HepG2 (cell line): ENCODE data around the gene RPL18. TPM values are rescaled to one million over a fixed set of nuclear protein-coding genes. Genes with fewer than 3 reads are reported as not detected.
A peak's percentile ranks its signal among the peaks of the same experiment; 100 is the strongest.

Source experiments
- ATAC-seq: fragments of 200-7000 bp; cut with Tn5 transposase; 3 replicates; pipeline ENCODE4 v1.9.1; 2020; ENCODE audit warnings: mild to moderate bottlenecking, moderate library complexity
- BruUV-seq: library from RNA; stranded (reverse); fragments of 400-500 nt; replicated peaks from 2 replicates; lab custom pipeline; 2021; lab: Mats Ljungman, UMichigan
- CTCF ChIA-PET: fragments of 300-600 bp; formaldehyde crosslinking; extraction: SDS; loops from one replicate; lab custom pipeline; 2021; ENCODE audit warnings: low total read pairs, inconsistent platforms, low intra/inter-chr PET ratio; lab: Yijun Ruan, JAX
- POLR2A ChIA-PET: fragments of 350-600 bp; sonication (Branson Sonifier 250); formaldehyde crosslinking; loops from one replicate; lab custom pipeline; 2020; ENCODE audit warnings: antibody characterized with exemption, inconsistent platforms; lab: Yijun Ruan, JAX
- DNase-seq: peaks from one replicate; pipeline ENCODE4 v3.0.0-alpha.2; 2015; ENCODE audit warnings: low spot score
- FAIRE-seq: peaks from 3 replicates; lab custom pipeline; 2011; peaks lifted over from hg19 to GRCh38; lab: Jason Lieb, UNC
- H2AFZ ChIP-seq: one replicate; pipeline ENCODE4 v1.6.1; 2011; ENCODE audit warnings: low read length, inconsistent platforms
- H3K27ac ChIP-seq: fragments of 300-600 bp; 3 replicates; pipeline ENCODE4 v1.8.0; 2011; ENCODE audit warnings: mixed run types, mild to moderate bottlenecking, mixed read lengths, low read length, inconsistent platforms; ENCODE audit not compliant: insufficient read depth; ENCODE audit errors: extremely low read length
- H3K27me3 ChIP-seq, 2 experiments: fragments of 200-600 bp in 1 of 2; 2 replicates in 1 of 2; 3 replicates in 1 of 2; pipeline versions ENCODE4 v1.6.0 to v1.8.0; 2011; ENCODE audit warnings: low read length in 2 of 2, mild to moderate bottlenecking in 2 of 2, moderate library complexity in 2 of 2, inconsistent platforms in 1 of 2; ENCODE audit not compliant: insufficient read depth in 2 of 2, control insufficient read depth in 1 of 2
- H3K36me3 ChIP-seq, 2 experiments: fragments of 200-600 bp in 1 of 2; replicated peaks in 1 of 2; 2 replicates in 1 of 2; 3 replicates in 1 of 2; pipeline versions ENCODE4 v1.5.1 to v1.8.0; 2011; ENCODE audit warnings: low read length in 2 of 2, inconsistent platforms in 1 of 2; ENCODE audit not compliant: insufficient read depth in 2 of 2, control insufficient read depth in 1 of 2
- H3K4me1 ChIP-seq: 2 replicates; pipeline ENCODE4 v1.5.1; 2012; ENCODE audit warnings: low read length, inconsistent platforms; ENCODE audit not compliant: insufficient read depth
- H3K4me2 ChIP-seq: 2 replicates; pipeline ENCODE4 v1.6.0; 2011; ENCODE audit warnings: low read depth, low read length, inconsistent platforms
- H3K4me3 ChIP-seq, 3 experiments: fragments of 200-600 bp in 1 of 3; sonication (generic), shearing (Covaris generic) in 1 of 3; replicated peaks in 1 of 3; 2 replicates each; pipeline ENCODE4 v1.5.1; 2011 to 2016; ENCODE audit warnings: low read length in 3 of 3, inconsistent platforms in 2 of 3, low read depth in 2 of 3, mild to moderate bottlenecking in 2 of 3, control low read depth in 1 of 3, mixed read lengths in 1 of 3; ENCODE audit not compliant: insufficient read depth in 1 of 3
- H3K79me2 ChIP-seq: one replicate; pipeline ENCODE4 v1.6.1; 2011; ENCODE audit warnings: low read length, inconsistent platforms; ENCODE audit not compliant: insufficient read depth
- H3K9ac ChIP-seq: 2 replicates; pipeline ENCODE4 v1.6.0; 2011; ENCODE audit warnings: mild to moderate bottlenecking, low read depth, low read length, inconsistent platforms; ENCODE audit not compliant: insufficient read depth
- H3K9me3 ChIP-seq: 2 replicates; pipeline ENCODE4 v1.5.1; 2012; ENCODE audit warnings: mild to moderate bottlenecking, low read length
- H4K20me1 ChIP-seq: 2 replicates; pipeline ENCODE4 v1.6.0; 2011; ENCODE audit warnings: inconsistent platforms, mild to moderate bottlenecking, low read length, moderate library complexity; ENCODE audit not compliant: insufficient read depth
- AGO2 ChIP-seq: fragments of 200-400 bp; formaldehyde crosslinking; optimal IDR thresholded peaks from 2 replicates; pipeline ENCODE3; 2017; ENCODE audit warnings: mild to moderate bottlenecking, low read depth, low read length, moderate library complexity
- E2F1 ChIP-seq: sonication (generic); formaldehyde crosslinking; IDR thresholded peaks from 2 replicates; pipeline ENCODE4 v1.5.0; 2020; ENCODE audit warnings: missing genetic modification reagents
- PHF8 ChIP-seq: sonication (generic); formaldehyde crosslinking; IDR thresholded peaks from 2 replicates; pipeline ENCODE4 v1.5.0; 2020; ENCODE audit warnings: missing genetic modification reagents
- RFXANK ChIP-seq: IDR thresholded peaks from 2 replicates; pipeline ENCODE4 v1.6.1; 2016
- ZFP90 ChIP-seq: sonication (generic); formaldehyde crosslinking; IDR thresholded peaks from 2 replicates; pipeline ENCODE4 v1.8.0; 2022; ENCODE audit warnings: missing genetic modification reagents, mild to moderate bottlenecking, inconsistent platforms, borderline replicate concordance
- ZNF30 ChIP-seq: sonication (generic); formaldehyde crosslinking; IDR thresholded peaks from 2 replicates; pipeline ENCODE4 v1.5.0; 2020; ENCODE audit warnings: mild to moderate bottlenecking, missing genetic modification reagents
- WGBS: methylation state at CpG from one replicate; pipeline ENCODE4 v1.1.6; 2017; ENCODE audit warnings: low lambda C conversion rate; 5-methylcytosine and 5-hydroxymethylcytosine counted together
- in situ Hi-C: cut with HindIII; loops from 2 replicates; pipeline ENCODE4 v1.10.0; 2017; ENCODE audit warnings: low pct_unique_long_range_greater_than_20kb; ENCODE audit not compliant: extremely low pct_ligation_motif_present
- intact Hi-C: fragments of 100-400 bp; cut with micrococcal nuclease; formaldehyde crosslinking; loops from one replicate; pipeline ENCODE4 v1.10.0; 2022; ENCODE audit not compliant: unreplicated experiment
- polyA plus RNA-seq, 8 experiments: library from polyadenylated mRNA; depleted of rRNA in 3 of 8; stranded (reverse) in 7 of 8; unstranded in 1 of 8; fragments of >200 nt; fragmentation: Illumina TruSeq in 4 of 8; extraction: Trizol in 4 of 8; gene quantifications; 2 replicates each; pipeline versions ENCODE4 v1.2.1 to v1.2.3, GENCODE V29; 2011 to 2016; ENCODE audit warnings: low read depth in 4 of 8, missing spikeins in 1 of 8, mixed read lengths in 1 of 8; ENCODE audit not compliant: insufficient read depth in 1 of 8
- total RNA-seq, 5 experiments: library from RNA; depleted of rRNA; stranded (reverse); fragments of >200 nt; fragmentation: Illumina TruSeq; extraction: Trizol; gene quantifications; 2 replicates each; pipeline ENCODE4 v1.2.3, GENCODE V29; 2016; ENCODE audit warnings: low read depth in 1 of 5
- TF ChIP-seq, protein P1 (sequence below): sonication (generic); formaldehyde crosslinking; IDR thresholded peaks from 2 replicates; pipeline ENCODE4 v1.4.0; 2020; ENCODE audit warnings: missing genetic modification reagents
- TF ChIP-seq, protein P2 (sequence below): sonication (generic); formaldehyde crosslinking; IDR thresholded peaks from 2 replicates; pipeline ENCODE4 v1.9.0; 2022; ENCODE audit warnings: missing genetic modification reagents, mild to moderate bottlenecking, borderline replicate concordance

Gene RPL18
- total and polyA plus RNA-seq, 2 of the 13 experiments (the other 11 are each of a cell fraction or from before 2014, with no cell fraction given): 1,485 to 1,639 TPM

DNA sequence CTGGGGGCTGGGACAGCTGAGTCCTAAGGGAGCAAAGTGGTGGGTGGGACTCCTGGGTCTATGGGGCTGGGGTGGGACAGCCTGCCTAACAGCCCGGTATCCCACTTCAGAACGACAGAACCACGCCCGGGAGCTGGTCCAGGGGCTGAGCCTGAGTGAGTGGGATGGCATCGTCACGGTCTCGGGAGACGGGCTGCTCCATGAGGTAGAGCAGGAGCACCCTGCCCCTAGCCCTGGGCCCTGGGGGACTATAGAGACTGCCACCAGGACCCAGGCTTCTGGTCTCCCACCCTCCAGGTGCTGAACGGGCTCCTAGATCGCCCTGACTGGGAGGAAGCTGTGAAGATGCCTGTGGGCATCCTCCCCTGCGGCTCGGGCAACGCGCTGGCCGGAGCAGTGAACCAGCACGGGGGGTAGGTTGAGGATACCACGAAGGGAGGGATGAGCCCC lies 8.9 kb upstream of the RPL18 start:
- WGBS: 92% methylated on average over 5 of the region's 17 CpGs
- ChIA-PET CTCF (no interaction called here), POLR2A (interaction anchor here (1.8 kb wide), 1 partner anchor 9 kb away, joined by 20 read pairs; the partner anchor contains the start of genes RPL18 and SPHK2)
- no peak overlapping the region for H2AFZ ChIP-seq
- peak overlapping the region; percentile 26; the same call in 1 of the 2 replicates for H3K9ac ChIP-seq
- no peak overlapping the region for H3K4me3 ChIP-seq
- intact Hi-C loops: no loop called here
- peaks cover 57% of the 10 kb centered on the region for H3K4me1 ChIP-seq
- no peaks in the 10 kb centered on the region for H3K36me3 ChIP-seq
- no peaks in the 10 kb centered on the region for H4K20me1 ChIP-seq
- no TSS peak for BruUV-seq
- H3K9me3 ChIP-seq: no peaks in the 10 kb centered on the region
- in situ Hi-C loops: no loop called here
- no peaks in the 10 kb centered on the region for H3K27me3 ChIP-seq
- TF ChIP-seq, protein P1, sequence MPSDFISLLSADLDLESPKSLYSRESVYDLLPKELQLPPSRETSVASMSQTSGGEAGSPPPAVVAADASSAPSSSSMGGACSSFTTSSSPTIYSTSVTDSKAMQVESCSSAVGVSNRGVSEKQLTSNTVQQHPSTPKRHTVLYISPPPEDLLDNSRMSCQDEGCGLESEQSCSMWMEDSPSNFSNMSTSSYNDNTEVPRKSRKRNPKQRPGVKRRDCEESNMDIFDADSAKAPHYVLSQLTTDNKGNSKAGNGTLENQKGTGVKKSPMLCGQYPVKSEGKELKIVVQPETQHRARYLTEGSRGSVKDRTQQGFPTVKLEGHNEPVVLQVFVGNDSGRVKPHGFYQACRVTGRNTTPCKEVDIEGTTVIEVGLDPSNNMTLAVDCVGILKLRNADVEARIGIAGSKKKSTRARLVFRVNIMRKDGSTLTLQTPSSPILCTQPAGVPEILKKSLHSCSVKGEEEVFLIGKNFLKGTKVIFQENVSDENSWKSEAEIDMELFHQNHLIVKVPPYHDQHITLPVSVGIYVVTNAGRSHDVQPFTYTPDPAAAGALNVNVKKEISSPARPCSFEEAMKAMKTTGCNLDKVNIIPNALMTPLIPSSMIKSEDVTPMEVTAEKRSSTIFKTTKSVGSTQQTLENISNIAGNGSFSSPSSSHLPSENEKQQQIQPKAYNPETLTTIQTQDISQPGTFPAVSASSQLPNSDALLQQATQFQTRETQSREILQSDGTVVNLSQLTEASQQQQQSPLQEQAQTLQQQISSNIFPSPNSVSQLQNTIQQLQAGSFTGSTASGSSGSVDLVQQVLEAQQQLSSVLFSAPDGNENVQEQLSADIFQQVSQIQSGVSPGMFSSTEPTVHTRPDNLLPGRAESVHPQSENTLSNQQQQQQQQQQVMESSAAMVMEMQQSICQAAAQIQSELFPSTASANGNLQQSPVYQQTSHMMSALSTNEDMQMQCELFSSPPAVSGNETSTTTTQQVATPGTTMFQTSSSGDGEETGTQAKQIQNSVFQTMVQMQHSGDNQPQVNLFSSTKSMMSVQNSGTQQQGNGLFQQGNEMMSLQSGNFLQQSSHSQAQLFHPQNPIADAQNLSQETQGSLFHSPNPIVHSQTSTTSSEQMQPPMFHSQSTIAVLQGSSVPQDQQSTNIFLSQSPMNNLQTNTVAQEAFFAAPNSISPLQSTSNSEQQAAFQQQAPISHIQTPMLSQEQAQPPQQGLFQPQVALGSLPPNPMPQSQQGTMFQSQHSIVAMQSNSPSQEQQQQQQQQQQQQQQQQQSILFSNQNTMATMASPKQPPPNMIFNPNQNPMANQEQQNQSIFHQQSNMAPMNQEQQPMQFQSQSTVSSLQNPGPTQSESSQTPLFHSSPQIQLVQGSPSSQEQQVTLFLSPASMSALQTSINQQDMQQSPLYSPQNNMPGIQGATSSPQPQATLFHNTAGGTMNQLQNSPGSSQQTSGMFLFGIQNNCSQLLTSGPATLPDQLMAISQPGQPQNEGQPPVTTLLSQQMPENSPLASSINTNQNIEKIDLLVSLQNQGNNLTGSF (CRISPR knock-in tag): 0 out of 2 replicates have a peak, but pooled peaks have one; percentile 8
- 0 out of 2 replicates have a peak, but pooled peaks have one; percentile 1 for TF ChIP-seq ZNF30 (CRISPR knock-in tag)
- TF ChIP-seq, protein P2, sequence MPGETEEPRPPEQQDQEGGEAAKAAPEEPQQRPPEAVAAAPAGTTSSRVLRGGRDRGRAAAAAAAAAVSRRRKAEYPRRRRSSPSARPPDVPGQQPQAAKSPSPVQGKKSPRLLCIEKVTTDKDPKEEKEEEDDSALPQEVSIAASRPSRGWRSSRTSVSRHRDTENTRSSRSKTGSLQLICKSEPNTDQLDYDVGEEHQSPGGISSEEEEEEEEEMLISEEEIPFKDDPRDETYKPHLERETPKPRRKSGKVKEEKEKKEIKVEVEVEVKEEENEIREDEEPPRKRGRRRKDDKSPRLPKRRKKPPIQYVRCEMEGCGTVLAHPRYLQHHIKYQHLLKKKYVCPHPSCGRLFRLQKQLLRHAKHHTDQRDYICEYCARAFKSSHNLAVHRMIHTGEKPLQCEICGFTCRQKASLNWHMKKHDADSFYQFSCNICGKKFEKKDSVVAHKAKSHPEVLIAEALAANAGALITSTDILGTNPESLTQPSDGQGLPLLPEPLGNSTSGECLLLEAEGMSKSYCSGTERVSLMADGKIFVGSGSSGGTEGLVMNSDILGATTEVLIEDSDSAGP (CRISPR knock-in tag): 0 out of 2 replicates have a peak, but pooled peaks have one; percentile 3
- TF ChIP-seq PHF8 (CRISPR knock-in tag): no peak
- TF ChIP-seq RFXANK (CRISPR knock-in tag): no peak
- 0 out of 2 replicates have a peak, but pooled peaks have one; percentile 8 for TF ChIP-seq ZFP90 (CRISPR knock-in tag)
- peak; percentile 36 for TF ChIP-seq AGO2
- 0 out of 2 replicates have a peak, but pooled peaks have one; percentile 4 for TF ChIP-seq E2F1 (CRISPR knock-in tag)
- no peaks in the 10 kb centered on the region for H3K79me2 ChIP-seq
- peak overlapping the region; percentile 69 for H3K27ac ChIP-seq
- DNase-seq (no peak), ATAC-seq (no peak), FAIRE-seq (no peak)
- H3K4me2 ChIP-seq: no peak overlapping the region
